HG03025 (cell line): ENCODE results near the gene CDHR1.

Source experiments
- ATAC-seq: cut with Tn5 transposase; IDR thresholded peaks from one replicate; pipeline ENCODE4 v1.9.1; 2021; ENCODE audit warnings: mild to moderate bottlenecking, moderate library complexity; ENCODE audit not compliant: unreplicated experiment, low FRiP score

Gene CDHR1

DNA sequence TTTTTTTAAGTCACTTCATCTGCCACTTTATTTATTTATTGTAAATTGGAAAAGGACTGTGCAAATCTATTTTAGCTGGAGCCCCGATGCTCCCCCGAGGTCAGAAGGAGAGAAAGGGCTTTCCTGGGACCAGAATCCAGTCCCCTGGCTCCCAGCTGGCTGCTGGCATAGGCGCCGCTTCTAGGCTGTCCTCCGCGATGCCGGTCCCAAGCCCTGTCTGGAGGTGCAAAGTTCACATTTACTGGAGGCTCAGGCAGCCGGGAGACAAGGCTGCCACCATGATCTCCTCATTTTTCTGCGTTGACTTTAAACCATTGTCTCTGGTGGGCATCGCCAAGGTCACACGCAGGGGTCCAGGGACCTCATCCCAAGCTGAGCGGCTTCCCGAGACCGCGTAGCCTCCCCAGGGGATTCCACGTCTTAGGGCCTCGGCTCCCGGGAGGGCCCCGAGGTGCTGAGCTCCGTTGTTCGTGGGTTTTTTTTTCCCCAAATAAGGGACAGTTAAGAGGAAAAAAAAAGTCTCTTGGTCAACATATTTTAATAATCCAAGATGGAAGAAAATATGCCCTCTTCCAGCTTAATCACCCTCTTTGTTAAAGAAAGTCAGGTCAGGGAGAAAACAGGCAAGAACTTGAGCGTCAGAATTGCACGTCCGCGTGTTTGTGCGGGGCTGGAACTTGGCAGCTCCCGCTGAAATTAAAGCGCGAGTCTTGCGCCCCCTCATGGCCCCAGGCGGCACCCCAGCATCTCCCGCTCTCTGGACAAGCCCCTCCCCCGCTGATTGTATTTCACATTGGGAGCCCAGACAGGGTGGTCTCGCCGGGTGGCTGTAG, 62.4 kb downstream of the CDHR1 start:
- ATAC-seq: no peak

DNA sequence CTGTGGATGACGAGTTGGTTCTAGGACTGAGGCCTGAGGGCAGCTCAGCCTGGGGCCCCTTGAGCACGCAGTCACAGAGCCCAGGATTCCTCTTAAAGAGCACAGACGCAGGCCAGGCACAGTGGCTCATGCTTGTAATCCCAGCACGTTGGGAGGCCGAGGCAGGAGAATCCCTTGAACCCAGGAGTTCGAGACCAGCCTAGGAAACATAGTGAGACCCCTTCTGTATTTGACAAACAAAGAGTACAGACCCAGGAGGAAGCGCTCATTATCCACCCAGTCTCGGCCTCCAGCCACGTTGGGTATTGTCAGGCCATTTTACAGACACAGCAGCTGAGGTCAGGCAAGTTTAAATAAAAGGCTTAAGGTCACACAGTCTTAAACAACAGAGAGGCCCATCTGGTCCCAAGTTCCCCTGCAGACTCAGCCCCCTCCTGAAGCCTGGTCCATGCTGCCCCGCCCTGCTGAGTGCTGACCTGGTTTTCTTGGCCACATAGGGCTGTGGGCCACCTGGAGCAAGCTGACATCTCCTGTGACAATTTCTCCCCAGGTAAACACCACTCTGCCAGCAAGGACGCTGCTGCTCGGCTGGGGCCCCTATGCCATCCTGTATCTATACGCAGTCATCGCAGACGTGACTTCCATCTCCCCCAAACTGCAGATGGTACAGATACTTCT, 63.1 kb downstream of the CDHR1 start:
- ATAC-seq: no peak

DNA sequence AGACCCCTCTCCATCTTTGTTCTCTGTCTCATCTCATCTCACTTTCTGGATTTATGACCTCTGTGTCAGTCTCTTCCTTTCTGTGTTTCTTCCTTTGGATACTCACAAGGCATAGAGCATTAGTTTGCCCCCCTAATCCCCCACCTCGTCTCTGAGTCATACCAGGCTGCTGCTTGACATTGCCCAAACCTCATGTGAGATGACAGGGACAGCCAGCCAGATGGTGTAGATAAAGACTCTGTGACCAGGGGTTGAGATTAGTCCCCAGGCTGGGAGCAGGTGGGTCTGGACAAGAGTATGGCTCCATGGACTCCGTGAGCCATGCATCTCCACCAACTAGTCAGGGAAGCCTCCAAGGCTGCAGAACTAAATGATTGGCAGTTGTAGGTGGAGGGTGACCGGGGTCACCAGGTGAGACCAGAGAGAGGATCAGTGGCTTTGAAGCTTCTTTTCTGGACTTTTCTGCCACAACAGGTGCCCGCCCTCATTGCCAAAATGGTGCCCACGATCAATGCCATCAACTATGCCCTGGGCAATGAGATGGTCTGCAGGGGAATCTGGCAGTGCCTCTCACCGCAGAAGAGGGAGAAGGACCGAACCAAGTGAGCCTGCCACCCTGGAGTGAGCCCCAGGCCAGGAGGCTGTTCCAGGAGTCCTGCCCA, 63.8 kb downstream of the CDHR1 start:
- ATAC-seq: no peak

DNA sequence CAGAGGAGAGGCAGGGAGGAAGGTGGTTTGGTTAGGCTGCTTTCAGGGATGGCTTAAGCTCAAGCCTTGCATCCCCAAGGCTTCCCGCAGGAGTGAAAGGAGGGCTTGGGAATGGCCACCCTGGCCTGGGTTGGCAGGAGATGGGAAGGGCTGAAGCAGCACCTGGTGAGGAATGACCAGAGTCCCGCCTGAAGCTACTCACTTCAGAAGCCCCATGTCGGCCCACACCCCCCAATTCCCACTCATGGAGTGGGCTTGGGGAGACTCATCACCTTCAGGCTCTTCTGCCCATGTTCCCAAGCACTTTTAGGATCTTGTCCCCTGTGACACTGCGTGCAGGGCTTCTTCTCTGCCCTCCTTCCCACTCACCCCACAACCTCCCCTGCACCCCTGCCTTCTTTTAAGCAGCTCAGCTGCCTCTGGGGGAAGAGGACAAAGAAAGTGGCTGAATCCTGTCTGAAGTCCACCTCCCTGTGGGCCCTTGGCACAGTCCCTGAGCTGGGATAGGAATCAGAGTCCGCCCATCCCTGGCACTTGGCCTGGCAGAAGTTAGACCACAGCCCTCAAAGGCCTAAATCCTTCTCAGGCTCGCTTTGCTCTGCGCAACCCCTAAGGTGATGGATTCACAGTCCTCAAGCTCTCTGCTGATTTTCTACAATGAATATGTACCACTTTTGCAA, 67.0 kb downstream of the CDHR1 start:
- ATAC-seq: no peak

DNA sequence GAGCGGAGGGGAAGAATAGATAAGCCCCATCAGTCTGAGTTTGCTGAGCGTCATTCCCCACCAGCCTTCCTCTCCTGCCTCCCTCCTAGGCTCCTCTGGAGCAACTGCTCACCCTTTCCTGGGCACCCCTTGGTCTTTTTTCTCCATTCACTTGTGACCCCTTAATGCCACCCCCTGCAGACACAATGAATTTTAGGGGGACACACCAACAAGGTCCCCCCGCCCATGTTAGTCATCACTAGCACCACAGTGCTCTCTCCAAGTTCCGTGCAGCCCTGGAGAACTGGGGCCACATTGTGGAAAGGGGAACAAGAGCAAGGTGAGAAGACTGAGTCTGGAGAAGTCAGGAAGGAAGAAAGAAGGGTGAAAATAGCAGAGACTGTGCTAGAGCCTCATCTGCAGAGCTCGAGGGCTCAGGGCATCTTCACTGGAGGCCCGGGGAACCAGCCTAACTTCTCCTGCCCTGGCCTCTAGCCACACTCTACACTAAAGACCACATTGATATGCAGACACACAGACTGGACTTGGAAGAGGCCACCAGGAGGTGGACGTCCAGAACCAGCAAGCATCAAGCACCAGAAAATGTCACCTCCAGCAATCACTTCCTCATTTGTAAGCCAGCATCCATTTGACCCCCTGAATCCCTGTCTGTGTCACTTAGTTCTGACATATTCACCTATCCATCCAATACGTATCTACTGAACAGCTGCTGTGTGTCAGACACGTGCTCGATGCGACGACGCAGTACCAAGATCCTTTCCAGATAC, 68.0 kb downstream of the CDHR1 start:
- no peak for ATAC-seq

DNA sequence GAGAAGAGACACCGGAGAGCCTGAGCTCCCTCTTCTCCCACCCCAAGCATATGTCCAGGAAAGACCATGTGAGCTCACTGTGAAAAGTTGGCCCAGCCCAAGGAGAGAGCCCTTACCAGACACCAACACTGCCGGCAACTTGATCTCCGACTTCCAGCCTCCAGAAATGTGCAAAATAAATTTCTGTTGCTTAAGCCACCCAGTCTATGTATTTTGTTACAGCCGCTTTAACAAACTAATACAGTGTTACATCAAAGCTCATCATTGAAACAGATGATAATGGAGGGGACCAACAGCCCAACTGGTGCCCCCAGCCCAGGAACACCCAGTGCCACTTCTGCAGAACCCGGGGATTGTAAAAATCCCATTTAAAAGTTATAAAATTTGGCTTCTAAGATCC, 69.4 kb downstream of the CDHR1 start:
- no peak for ATAC-seq

DNA sequence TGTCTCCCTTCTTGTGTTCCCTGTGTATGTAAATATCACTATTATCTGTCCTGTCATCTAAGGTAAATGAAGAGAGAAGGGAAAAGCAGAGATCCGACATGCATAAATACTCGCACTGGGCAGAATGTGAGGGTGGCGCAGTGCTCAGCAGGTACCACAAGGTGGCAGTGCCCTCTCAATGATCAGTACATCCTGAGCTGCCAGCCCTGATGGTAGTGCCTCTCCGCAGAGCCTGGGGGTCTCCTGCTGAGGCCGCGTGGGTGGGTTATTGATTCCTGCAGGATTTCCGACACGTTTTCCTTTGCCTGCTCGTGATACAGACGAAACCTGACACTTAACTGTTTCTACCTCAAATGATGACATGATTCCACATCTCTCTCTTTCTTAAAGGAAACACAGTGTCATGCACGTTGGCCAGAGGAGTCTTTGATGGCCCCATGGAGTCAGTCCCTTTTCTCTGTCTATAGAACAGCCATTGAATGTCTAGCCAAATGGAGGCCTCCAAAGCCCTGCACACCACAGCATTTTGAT, 70.3 kb downstream of the CDHR1 start:
- peak; percentile 91 for ATAC-seq

DNA sequence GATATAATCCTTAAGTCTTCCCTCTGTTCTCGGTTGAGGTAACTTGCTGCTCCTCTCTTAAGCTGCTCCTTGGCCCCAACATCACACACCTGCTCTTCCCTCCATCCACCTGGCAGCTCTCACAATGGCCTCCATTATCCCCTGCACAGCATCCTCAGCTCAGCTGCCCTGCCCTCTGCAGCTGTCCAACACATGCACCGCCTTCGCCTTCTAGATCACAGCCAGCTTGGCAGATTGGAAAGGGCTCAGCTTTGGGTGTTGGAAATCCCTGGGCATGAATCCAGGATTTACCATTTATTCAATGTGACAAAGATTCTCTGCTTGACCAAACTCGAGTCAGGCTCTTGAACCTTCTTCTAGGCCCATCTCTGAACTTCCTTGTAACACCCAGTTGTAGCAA, 71.1 kb downstream of the CDHR1 start:
- ATAC-seq: no peak

DNA sequence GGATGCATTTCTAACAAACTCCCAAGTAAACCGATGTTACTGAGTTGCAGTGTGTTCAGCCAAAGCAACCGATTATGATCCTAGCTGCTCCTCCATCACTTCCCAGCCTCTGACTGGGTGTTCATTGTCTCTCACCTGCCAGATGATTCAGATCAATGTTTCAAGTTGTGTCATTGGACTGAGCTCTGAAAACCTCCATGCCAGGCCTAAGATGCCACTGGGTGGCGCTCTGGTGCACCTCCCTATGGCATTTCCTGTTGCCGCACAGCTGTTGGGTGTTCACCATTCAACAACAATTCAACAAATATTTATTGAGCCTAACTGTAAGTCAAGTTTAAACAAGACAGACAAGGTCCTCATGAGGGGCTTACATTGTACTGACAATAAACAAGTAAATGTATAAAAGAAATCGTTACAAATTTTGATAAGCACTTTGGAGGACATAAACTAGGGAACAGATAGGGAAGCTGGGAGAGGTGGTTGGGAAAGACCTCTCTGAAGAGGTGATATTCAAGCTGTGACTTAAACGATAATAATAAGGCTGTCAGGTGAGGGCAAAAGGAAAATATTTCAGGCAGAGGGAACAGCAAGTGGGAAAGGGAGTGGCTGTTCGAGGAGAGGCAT, 73.3 kb downstream of the CDHR1 start:
- ATAC-seq: no peak

DNA sequence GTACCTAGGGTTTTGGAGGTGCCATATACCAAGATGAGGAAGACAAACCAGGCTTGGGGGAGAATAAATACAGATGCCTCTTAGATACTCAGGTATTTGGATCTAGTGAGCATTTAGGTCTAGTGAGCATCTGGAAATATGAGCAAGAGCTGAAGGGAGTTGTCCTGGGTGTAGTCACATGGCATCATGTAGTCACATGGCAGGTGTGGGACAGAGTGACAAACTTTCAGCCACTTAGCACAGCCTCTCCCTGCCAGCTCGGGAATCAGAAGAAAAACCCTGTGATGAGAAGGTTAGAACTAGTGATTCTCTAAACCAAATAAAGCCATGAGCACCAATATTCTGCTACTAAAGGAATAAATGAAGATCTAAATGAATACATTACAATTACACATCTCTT, 74.8 kb downstream of the CDHR1 start:
- ATAC-seq: no peak
